Loucy (cell line): ENCODE measurements around the gene GFPT2.

Source experiments
- H2AFZ ChIP-seq: fragments of 200-600 bp; sonication (generic); 2 replicates; pipeline ENCODE4 v1.6.0; 2016; ENCODE audit warnings: antibody characterized with exemption, mild to moderate bottlenecking, low read length, moderate library complexity
- H3F3A ChIP-seq: fragments of 200-600 bp; 2 replicates; pipeline ENCODE4 v1.6.0; 2016; ENCODE audit warnings: antibody characterized with exemption, low read depth, mild to moderate bottlenecking
- H3K27me3 ChIP-seq: fragments of 200-600 bp; sonication (generic); 2 replicates; pipeline ENCODE4 v1.6.1; 2014; ENCODE audit warnings: low read length, mild to moderate bottlenecking; ENCODE audit not compliant: insufficient read depth, poor library complexity, severe bottlenecking
- H3K36me3 ChIP-seq: fragments of 200-600 bp; sonication (generic); 2 replicates; pipeline ENCODE4 v1.6.1; 2016; ENCODE audit warnings: low read length; ENCODE audit not compliant: insufficient read depth
- H3K4me1 ChIP-seq: fragments of 200-600 bp; sonication (generic); 2 replicates; pipeline ENCODE4 v1.5.1; 2014; ENCODE audit warnings: low read length, mild to moderate bottlenecking; ENCODE audit not compliant: insufficient read depth, poor library complexity, severe bottlenecking
- H3K4me2 ChIP-seq: fragments of 200-600 bp; sonication (generic); 2 replicates; pipeline ENCODE4 v1.6.0; 2014; ENCODE audit warnings: antibody characterized with exemption, low read length, low read depth, mild to moderate bottlenecking; ENCODE audit not compliant: poor library complexity, severe bottlenecking
- H3K4me3 ChIP-seq: fragments of 200-600 bp; sonication (generic); 2 replicates; pipeline ENCODE4 v1.5.1; 2014; ENCODE audit warnings: low read length, mild to moderate bottlenecking, mixed read lengths; ENCODE audit not compliant: poor library complexity, severe bottlenecking
- H3K79me2 ChIP-seq: fragments of 200-600 bp; sonication (generic); 2 replicates; pipeline ENCODE4 v1.6.1; 2014; ENCODE audit warnings: low read length; ENCODE audit not compliant: insufficient read depth
- H3K9ac ChIP-seq: fragments of 200-600 bp; sonication (generic); 2 replicates; pipeline ENCODE4 v1.6.0; 2014; ENCODE audit warnings: mild to moderate bottlenecking, low read depth, low read length, moderate library complexity; ENCODE audit not compliant: poor library complexity, severe bottlenecking
- H3K9me2 ChIP-seq: fragments of 200-600 bp; sonication (generic); replicated peaks from 2 replicates; pipeline ENCODE4 v1.6.1; 2016; ENCODE audit warnings: low read depth, low read length, mixed read lengths
- H3K9me3 ChIP-seq: fragments of 200-600 bp; sonication (generic); 2 replicates; pipeline ENCODE4 v1.6.1; 2014; ENCODE audit warnings: mild to moderate bottlenecking, antibody characterized with exemption, low read length, low read depth; ENCODE audit not compliant: insufficient read depth
- H4K20me1 ChIP-seq: fragments of 200-600 bp; sonication (generic); 2 replicates; pipeline ENCODE4 v1.6.0; 2014; ENCODE audit warnings: antibody characterized with exemption, low read length, mild to moderate bottlenecking; ENCODE audit not compliant: insufficient read depth, poor library complexity, severe bottlenecking
- EZH2phosphoT487 ChIP-seq: fragments of 200-600 bp; IDR thresholded peaks from 2 replicates; pipeline ENCODE4 v1.6.1; 2018; ENCODE audit warnings: antibody characterized with exemption, mild to moderate bottlenecking, moderate library complexity, borderline replicate concordance
- TF ChIP-seq, protein P1 (sequence below): fragments of 200-600 bp; sonication (generic); conservative IDR thresholded peaks from 2 replicates; pipeline ENCODE4 v1.5.1; 2014; ENCODE audit warnings: mild to moderate bottlenecking, antibody characterized with exemption, low read length

GFPT2 gene

DNA sequence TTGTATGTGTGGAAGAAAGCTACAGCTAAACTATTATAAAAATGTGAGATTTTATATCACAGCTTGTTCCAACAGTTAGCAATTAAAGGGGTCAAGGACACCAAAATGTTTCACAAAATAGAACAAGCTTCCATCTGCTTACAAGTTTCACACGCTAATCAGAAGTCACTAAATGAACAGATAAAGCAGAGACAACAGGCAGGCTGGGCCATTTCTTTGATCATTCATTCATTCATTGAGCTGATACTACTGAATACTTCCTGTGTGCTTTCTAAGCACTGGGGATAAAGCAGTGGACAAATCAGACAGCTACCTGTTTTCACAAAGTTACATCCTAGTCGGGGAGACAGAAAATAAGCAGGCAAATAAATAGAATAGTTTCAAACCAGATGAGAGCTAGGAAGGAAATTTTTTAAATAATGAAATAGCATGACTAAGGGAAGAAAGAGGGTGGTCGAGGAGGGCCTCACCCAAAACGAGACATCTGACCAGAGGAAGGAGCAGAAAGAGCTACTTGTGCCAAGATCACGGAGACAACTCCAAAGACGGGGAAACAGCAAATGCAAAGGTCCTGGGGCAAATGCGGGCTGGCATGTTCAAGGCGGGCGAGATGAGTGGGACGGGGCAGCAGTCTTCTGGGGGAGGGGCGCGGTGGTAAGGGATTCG, 62.4 kb downstream of the GFPT2 start:
- H2AFZ ChIP-seq = no peak overlapping the region
- H3K4me1 ChIP-seq = peaks cover 14% of the 10 kb centered on the region
- TF ChIP-seq EZH2phosphoT487 = no peak
- TF ChIP-seq, protein P1, sequence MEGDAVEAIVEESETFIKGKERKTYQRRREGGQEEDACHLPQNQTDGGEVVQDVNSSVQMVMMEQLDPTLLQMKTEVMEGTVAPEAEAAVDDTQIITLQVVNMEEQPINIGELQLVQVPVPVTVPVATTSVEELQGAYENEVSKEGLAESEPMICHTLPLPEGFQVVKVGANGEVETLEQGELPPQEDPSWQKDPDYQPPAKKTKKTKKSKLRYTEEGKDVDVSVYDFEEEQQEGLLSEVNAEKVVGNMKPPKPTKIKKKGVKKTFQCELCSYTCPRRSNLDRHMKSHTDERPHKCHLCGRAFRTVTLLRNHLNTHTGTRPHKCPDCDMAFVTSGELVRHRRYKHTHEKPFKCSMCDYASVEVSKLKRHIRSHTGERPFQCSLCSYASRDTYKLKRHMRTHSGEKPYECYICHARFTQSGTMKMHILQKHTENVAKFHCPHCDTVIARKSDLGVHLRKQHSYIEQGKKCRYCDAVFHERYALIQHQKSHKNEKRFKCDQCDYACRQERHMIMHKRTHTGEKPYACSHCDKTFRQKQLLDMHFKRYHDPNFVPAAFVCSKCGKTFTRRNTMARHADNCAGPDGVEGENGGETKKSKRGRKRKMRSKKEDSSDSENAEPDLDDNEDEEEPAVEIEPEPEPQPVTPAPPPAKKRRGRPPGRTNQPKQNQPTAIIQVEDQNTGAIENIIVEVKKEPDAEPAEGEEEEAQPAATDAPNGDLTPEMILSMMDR = no peak
- no peaks in the 10 kb centered on the region for H3K36me3 ChIP-seq
- peak overlapping the region; percentile 52 for H3K9ac ChIP-seq
- no peaks in the 10 kb centered on the region for H3F3A ChIP-seq
- peaks cover 30% of the 10 kb centered on the region for H3K79me2 ChIP-seq
- H3K9me3 ChIP-seq = no peaks in the 10 kb centered on the region
- H3K27me3 ChIP-seq = no peaks in the 10 kb centered on the region
- H3K4me3 ChIP-seq = peak overlapping the region; percentile 74
- H4K20me1 ChIP-seq = peaks cover 4% of the 10 kb centered on the region
- H3K4me2 ChIP-seq = peak overlapping the region; percentile 78
- no peaks in the 10 kb centered on the region for H3K9me2 ChIP-seq

DNA sequence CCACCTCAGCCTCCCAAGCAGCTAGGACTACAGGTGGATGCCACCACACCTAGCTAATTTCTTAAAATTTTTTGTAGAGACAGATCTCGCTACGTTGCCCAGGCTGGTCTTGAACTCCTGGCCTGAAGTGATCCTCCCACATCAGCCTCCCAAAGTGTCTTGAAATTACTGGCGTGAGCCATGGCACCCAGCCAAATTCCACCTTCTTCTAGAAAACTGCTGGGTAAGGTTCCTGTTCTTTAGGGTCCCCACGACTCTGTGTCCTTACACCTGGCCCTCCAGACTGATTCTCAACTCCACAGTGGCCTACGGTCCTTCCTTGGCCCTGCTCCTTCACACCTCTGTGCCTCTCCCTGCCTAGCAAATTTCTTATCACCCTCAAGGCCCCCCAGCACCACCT, 63.2 kb downstream of the GFPT2 start:
- peaks cover 30% of the 10 kb centered on the region for H3K79me2 ChIP-seq
- no peak for TF ChIP-seq EZH2phosphoT487
- TF ChIP-seq, protein P1 = no peak
- H3K4me3 ChIP-seq = peak overlapping the region; percentile 74
- H3K9me2 ChIP-seq = no peaks in the 10 kb centered on the region
- H4K20me1 ChIP-seq = peaks cover 4% of the 10 kb centered on the region
- H3K36me3 ChIP-seq = no peaks in the 10 kb centered on the region
- H3K9me3 ChIP-seq = no peaks in the 10 kb centered on the region
- H3K4me1 ChIP-seq = peaks cover 14% of the 10 kb centered on the region
- no peaks in the 10 kb centered on the region for H3K27me3 ChIP-seq
- no peak overlapping the region for H3K9ac ChIP-seq
- no peaks in the 10 kb centered on the region for H3F3A ChIP-seq
- H2AFZ ChIP-seq = no peak overlapping the region
- H3K4me2 ChIP-seq = peak overlapping the region; percentile 78

DNA sequence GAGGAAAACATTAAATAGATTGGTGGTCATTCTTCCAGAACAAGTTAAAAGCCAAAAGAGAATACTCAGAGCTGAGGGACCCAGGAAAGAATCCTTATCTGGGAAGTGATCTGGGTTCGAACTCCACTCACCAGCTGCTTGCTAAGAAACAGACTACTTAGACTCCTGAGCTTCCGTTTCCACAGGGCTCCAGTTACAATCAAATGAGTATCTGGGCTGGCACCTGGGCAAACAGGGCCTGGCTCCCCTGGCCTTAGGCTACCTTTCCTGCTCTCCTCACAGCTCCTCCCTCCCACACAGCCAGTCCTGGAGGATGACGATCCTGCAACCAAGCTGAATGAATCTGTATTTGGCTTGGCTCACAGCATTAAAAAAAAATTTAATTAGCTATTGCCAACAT, 63.7 kb downstream of the GFPT2 start:
- Histone ChIP-seq H3K9me2 (no peaks in the 10 kb centered on the region), H3K4me1 (peaks cover 14% of the 10 kb centered on the region), H3K79me2 (peaks cover 30% of the 10 kb centered on the region), H3K4me3 (no peak overlapping the region), H3K9ac (no peak overlapping the region), H3K27me3 (no peaks in the 10 kb centered on the region), H3F3A (no peaks in the 10 kb centered on the region), H3K4me2 (peak overlapping the region; percentile 27), H3K9me3 (no peaks in the 10 kb centered on the region), H2AFZ (no peak overlapping the region), H3K36me3 (no peaks in the 10 kb centered on the region), H4K20me1 (peaks cover 4% of the 10 kb centered on the region)
- TF ChIP-seq EZH2phosphoT487 = no peak
- TF ChIP-seq, protein P1 = no peak
